GM18507 (cell line): Measurements from ENCODE around the gene PCCA.

Experiments used
- DNase-seq: peaks from one replicate; pipeline ENCODE4 v3.0.0; 2011; ENCODE audit warnings: low read depth; ENCODE audit not compliant: insufficient read length; ENCODE audit errors: extremely low spot score
- FAIRE-seq: peaks from 2 replicates; lab custom pipeline; 2011; peaks lifted over from hg19 to GRCh38; lab: Jason Lieb, UNC

The PCCA gene

GRCh38 chr13:100506600-100507422 is 417.9 kb downstream of the PCCA start:
- DNase-seq (no peak), FAIRE-seq (no peak)

GRCh38 chr13:100508455-100508854 is 419.6 kb downstream of the PCCA start:
- DNase-seq = no peak
- FAIRE-seq = no peak

- no peak for DNase-seq
- FAIRE-seq = no peak
These were observed 420.1 kb downstream of the PCCA start for GRCh38 chr13:100508996-100509395.

GRCh38 chr13:100510208-100510957 is 421.5 kb downstream of the PCCA start:
- DNase-seq = no peak
- FAIRE-seq = no peak

GRCh38 chr13:100511466-100511865 is 422.6 kb downstream of the PCCA start:
- DNase-seq = no peak
- no peak for FAIRE-seq

- no peak for DNase-seq
- FAIRE-seq = no peak
These were observed 423.5 kb downstream of the PCCA start for GRCh38 chr13:100512422-100512821.

- no peak for FAIRE-seq
These were observed 424.3 kb downstream of the PCCA start for GRCh38 chr13:100513171-100513570.

GRCh38 chr13:100513987-100514670 is 425.2 kb downstream of the PCCA start:
- no peak for FAIRE-seq
- DNase-seq = no peak

More at GRCh38 chr13:100513171-100513570, 424.3 kb downstream of the PCCA start:
- DNase-seq = no peak

GRCh38 chr13:100514788-100515409 is 426.0 kb downstream of the PCCA start:
- FAIRE-seq (peak; percentile 91), DNase-seq (peak; percentile 69)

GRCh38 chr13:100515410-100515800 is 426.5 kb downstream of the PCCA start:
- FAIRE-seq (no peak), DNase-seq (no peak)

- no peak for DNase-seq
- no peak for FAIRE-seq
These were observed 428.2 kb downstream of the PCCA start for GRCh38 chr13:100517135-100517534.

- no peak for DNase-seq
- no peak for FAIRE-seq
These were observed 428.8 kb downstream of the PCCA start for GRCh38 chr13:100517728-100518127.

GRCh38 chr13:100518394-100519062 is 429.6 kb downstream of the PCCA start:
- no peak for FAIRE-seq
- no peak for DNase-seq

GRCh38 chr13:100519626-100520025 is 430.7 kb downstream of the PCCA start:
- no peak for FAIRE-seq

GRCh38 chr13:100520936-100521850 is 432.3 kb downstream of the PCCA start:
- no peak for DNase-seq
- no peak for FAIRE-seq

More at GRCh38 chr13:100519626-100520025, 430.7 kb downstream of the PCCA start:
- no peak for DNase-seq

GRCh38 chr13:100521851-100522617 is 433.1 kb downstream of the PCCA start:
- DNase-seq (no peak), FAIRE-seq (no peak)

GRCh38 chr13:100522618-100523309 is 433.9 kb downstream of the PCCA start:
- DNase-seq = no peak

More at GRCh38 chr13:100522618-100523309, 433.9 kb downstream of the PCCA start:
- FAIRE-seq = no peak
